HuH-7.5 (cell line): ENCODE measurements around the gene TBL2.
"Not testable (repeated sequence)": the region's sequence is repeated elsewhere in the genome, so short reads cannot be mapped to it uniquely, and the experiment has no call there.

ENCODE experiments used
- DNase-seq: peaks from one replicate; pipeline ENCODE4 v3.0.0; 2011; ENCODE audit warnings: low spot score

Gene TBL2

DNA sequence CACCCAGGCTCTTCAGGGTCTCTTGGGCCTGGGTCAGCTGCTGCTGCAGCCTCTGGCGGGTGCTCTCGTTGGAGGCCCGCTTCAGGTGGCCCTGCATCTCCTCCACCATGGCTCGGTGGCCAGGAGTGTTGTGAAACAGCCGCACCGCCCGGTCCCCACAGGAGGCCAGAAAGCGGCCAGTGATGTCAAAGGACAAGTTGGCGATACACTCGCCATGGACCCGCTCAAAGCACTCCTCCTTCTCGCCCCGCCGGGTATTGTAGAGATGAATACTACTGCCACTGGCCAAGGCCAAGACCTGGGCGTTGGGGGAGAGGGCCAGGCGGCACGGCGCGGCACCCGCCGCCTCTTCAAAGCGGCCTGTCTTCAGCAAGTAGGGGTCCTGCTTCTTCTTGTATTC, 7.9 kb downstream of the TBL2 start:
- no peak for DNase-seq

DNA sequence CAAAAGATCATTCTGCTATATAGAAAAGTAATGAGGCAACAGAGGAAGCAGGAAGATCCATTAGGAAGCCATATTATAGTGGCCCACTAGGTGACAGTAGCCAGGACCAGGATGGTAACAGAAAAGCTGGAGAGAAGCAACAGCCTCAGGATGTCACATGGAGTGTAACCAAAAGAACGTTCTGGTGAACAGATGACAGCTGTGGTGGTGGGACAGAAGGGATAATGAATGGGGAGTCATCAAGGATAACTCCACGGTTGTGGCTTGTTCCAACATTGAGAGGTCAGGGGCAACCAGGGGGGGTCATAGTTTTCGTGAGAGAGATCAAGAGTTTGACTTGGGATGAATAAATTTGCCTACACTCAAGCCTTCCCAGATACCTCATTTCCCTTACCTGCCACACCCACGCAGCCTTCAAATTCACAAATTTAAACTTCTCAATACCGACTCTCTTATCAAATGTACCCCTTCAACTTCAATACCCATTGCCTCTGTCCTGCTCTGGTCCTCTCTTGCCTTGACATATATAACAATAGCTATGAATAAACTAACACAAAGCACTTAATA, 9.3 kb downstream of the TBL2 start:
- no peak for DNase-seq

DNA sequence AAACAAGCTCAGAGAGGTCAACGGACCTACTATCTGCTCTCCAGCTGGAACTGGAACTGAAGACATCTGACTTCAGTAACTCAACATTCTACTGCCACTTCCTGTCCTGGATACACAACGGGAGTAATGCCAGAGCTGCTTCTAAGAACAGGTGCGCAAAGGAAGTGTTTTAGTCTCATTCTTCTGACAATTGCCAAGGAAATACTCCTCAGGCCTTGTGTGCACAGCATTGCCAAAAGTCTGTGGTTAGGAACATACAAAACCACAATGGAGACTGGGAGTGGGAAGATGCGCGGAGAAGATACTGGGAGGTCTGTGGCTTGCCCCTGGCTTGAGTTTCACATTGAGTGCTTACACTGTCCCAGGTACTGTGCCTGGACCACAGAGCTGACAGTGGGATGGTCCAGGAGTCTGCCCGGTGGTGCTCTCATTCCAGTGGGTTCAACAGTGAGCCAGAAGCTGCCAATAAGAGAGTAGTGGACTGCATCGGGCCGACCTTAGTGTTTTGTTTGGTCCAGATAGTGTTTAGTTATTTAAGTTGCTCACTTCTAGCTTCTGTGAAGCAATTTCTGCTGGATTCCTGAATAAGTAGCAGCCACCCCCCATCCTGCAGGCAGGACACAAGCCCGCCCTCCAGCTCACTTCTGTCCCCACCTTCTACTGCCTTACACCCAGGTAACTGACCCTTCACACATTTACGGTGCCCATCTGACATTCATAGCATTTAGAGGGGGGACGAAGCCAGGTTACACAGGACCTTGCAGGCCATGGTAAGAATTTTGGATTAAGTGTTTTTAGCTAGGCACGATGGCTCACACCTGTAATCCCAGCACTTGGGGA, 10.3 kb downstream of the TBL2 start:
- DNase-seq: no peak

DNA sequence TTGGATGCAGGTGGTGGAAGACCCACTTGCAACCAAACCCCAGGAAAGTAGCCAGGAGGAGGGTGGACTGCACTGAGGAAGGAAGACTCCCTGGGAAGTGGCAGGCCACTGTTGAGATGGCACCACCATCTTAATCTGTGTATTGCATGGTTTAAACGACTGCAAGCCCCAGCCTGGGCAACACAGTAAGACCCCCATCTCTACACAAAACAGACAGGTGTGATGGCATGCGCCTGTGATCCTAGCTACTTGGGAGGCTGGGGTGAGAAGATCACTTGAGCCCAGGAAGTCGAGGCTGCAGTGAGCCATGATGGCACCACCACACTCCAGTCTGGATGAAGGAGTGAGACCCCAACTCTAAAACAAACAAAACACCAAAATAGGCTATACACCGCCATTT, 11.2 kb downstream of the TBL2 start:
- no peak for DNase-seq

DNA sequence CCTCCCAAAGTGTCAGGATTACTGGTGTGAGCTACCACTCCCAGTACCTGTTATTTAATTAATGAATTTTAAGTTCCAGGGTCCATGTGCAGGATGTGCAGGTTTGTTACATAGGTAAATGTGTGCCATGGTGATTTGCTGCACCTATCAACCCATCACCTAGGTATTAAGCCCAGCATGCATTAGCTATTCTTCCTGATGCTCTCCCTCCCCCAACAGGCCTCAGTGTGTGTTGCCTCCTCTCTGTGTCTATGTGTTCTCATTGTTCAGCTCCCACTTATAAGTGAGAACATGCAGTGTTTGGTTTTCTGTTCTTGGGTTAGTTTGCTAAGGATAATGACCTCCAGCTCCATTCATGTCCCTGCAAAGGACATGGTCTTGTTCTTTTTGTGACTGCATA, 11.9 kb downstream of the TBL2 start:
- not testable (repeated sequence) for DNase-seq

DNA sequence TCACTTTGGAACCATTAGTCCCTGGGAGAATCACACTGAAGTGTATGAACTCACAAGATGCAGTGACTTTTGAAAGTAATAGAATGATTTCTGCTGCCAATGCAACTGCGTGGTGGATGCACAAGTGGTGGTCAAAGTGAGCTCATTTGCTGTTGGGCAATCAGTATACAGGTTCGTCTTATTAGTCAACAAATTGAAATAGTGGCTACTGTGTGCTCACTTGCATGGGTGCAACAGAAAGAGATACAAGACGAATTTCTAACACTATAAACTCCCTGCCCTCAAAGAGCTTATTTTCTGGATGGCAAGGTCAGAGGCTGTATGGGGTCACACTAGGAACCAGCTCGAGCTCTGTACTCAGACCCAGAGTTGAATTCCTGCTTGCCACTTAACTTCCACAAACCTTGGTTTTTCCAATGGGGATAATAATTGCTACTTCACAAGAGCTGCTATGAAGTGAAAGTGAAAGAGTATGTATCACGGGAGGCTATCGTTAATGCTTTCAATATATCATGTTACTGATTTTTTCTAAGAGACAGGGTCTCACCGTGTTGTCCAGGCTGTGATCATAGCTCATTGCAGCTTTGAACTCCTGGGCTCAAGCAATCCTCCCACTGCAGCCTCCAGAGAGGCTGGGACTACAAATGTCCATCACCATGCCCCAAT, 12.6 kb downstream of the TBL2 start:
- DNase-seq: no peak

DNA sequence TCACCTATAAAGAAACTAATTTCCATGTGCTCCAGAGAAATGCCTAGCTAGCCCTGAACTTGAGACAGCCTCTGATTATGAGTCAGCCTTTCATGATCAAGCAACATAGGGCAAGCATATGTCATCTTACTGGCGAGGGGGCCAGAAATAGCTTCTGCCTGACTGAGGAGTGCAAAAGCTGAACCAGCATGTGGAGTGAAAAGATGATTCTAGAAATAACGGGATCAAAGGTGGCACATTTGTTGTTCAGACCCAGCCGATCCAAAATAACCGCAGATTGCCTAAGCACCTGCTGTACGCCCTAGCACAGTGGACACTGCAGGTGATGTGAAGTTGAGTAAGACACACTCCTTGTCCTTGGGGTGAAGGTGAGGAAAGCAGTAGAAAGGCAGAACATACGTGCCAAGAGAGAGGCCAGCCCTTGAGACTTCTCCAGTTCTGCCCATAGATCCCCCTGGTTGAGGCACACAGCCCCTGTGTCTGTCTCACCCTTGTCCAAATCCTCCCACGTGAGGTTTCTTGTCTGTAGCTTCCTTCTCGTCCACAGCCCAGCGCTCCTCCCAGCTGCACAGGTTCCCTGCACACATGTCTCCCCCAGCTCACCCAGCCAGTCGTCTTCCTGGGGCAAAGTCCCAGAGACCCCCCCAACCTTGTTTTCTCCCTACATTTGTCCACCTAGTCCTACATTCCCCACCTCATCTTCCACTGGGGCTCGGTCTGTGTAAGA, 18.1 kb downstream of the TBL2 start:
- DNase-seq: no peak

DNA sequence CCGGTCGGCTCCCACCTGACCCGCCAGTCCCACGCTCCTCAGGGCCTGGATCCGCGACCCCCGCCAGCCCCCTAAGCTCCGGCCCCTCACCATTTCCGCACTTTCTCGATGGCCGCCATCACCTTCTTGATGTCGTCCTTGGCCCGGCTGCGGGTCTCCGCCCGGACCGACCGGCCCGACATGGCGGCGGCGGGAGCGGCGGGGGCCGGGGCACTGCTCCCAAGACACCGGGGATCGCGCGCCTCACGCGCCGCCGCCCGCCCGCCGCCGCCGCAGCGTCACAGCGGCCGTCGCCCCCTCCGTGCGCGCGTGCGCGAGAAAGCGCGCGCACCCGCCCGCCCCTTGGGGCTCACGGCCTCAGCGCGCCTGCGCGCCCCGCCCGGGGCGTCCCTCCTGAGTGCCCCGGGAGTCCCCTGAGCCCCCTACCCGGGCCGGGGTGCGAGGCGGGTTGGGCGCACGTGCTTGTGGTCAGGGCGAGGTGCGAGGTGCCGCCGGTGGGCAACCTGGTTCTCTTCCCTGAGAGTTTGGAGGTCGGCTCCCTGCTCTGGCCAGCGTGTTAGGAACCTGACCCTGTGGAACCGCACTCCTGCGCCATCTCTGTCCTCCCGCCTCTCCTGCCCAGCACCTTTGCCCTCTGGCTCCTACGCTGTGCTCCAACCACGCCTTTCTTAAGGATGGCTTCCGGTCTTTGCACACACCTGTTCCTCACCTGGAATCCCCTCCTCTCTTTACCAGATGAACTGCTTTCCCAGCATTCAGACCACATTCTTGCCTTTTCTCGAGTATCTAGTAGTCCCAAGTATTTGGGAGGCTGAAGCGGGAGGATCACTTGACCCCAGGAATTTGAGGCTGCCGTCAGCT, 20.8 kb downstream of the TBL2 start, which contains the start of gene BCL7B:
BCL7B (minus strand) TSS at position 294 of the 861 bp plus-strand sequence; CDS start at position 182, 112 bp downstream.
- peak; percentile 93 for DNase-seq

DNA sequence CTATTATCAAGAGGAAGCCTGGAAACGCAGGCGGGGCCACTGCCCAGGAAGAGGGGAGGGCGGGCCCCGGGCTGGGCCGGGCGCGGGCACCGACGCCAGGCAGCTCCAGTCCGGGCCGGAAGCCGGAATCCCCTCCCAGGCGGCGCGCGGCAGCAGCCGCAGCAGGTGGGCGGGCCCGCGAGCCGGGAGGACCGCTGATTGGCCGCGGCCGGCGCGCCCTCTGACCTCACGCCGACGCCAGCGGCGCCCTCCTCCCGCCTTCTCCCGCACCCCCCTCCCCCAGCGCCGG, 21.3 kb downstream of the TBL2 start:
- peak; percentile 89 for DNase-seq

DNA sequence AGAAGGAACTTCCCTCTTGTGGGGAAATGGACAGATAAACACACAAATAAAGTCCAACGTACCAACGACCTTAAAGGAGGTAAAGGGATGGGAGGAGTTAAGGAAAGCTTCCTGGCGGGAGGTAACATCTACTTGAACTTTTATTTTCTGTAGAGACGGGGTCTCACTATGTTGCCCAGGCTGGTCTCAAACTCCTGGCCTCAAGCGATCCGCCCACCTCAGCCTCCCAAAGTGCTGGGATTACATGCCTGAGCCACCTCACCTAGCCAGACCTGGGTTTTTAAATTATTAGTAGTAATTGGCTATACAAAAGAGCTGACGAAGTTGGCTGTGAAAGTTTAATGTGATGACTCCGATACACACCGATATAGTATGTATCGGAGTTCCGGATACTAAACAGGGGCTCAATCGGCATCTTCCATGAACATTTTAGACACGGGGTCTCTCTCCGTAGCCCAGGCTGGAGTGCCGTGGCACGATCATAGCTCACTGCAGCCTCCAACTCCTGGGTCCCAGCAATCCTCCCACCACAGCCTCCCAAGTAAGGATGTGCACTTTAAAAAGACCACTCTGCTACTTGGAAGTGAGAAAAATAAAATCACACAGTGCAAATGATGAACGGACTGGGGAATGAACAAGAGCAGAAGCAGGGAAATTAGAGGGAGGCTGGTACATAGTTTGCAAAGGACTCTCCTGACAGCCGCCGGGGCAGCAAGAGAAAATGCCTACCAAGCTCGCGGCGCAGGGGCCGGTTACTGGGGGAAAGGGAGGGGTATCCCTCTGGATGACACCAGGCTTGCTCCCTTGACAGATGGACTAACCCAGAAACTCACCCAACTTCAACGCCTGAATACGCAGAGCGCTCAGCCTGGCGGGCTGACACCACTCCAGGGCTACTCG, 21.9 kb downstream of the TBL2 start:
- no peak for DNase-seq

DNA sequence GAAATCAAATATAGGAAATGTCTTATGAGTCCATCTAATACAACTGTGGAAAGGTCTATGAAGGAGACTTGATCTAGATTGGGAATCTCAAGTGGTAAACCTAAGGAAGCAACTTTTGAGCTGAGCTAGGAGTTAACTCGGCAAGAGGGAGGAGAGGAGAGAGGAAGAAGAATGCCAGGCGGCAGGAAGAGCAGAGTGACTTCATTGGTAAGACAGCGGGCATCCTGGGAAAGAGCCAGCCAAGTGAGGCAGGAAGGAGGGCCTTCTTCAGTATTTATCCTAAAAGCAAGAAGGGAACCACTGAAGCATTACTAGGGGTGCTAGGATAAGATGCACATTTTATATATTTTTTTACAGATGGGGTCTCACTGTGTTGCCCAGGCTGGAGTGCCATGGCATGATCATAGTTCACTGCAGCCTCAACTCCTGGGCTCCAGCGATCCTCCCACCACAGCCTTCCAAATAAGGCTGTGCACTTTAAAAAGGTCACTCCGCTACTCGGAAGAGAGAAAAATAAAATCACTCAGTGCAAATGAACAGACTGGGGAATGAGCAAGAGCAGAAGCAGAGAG, 22.9 kb downstream of the TBL2 start:
- no peak for DNase-seq

DNA sequence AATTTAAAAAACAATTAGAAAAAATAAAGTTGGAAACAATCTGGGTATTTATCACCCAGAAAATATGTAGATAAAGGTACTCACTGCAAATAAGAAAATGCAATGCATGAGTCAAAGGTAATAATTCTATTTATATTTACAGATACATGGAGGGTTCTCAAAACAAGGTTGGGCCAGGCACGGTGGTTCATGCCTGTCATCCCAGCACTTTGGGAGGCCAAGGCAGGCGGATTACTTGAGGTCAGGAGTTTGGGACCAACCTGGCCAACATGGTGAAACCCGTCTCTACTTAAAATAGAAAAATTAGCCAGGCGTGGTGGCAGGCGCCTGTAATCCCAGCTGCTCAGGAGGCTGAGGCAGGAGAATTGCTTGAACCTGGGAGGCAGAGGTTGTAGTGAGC, 28.3 kb downstream of the TBL2 start:
- DNase-seq: not testable (repeated sequence)

DNA sequence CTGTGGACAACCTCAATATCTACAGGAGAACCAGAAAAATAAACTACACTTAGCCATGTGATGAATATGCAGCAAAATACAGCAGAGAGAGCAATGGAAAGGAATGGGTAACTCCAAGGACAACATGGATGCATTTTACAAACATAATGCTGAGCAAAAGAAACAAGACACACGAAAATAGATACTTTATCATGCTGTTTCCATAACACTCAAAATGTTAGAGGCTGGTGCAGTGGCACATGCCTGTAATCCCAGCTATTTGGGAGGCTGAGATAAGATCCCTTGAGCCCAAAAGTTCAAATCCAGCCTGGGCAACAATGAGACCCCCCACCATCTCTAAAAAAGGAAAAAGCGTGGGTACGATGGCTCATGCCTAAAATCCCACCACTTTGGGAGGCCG, 29.2 kb downstream of the TBL2 start:
- DNase-seq: no peak

DNA sequence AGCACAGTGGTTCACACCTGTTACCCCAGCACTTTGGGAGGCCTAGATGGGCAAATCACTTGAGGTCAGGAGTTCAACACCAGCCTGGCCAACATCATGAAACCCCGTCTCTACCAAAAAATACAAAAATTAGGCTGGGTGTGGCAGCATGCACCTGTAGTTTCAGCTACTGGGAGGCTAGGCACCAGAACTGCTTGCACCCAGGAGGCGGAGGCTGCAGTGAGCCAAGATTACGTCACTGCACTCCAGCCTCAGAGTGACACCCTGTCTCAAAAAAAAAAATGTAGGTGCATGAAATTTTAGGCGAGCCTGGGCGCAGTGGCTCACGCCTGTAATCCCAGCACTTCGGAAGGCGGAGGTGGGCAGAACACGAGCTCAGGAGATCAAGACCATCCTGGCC, 30.5 kb downstream of the TBL2 start:
- DNase-seq: no peak

DNA sequence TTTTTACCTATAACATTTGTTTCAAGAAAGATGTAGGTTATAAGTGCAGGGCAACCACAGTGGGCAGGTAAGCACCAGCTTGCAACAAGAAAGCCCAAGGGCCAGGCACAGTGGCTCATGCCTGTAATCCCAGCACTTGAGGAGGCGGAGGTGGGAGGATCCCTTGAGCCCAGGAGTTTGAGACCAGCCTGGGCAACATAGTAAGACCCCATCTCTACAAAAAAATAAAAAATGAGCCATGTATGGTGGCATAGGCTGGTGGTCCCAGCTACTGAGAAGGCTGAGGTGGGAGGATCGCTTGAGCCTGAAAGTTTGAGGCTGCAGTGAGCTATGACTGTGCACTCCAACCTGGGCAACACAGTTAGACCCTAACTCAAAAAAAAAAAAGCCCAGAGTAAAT, 33.7 kb downstream of the TBL2 start:
- no peak for DNase-seq

DNA sequence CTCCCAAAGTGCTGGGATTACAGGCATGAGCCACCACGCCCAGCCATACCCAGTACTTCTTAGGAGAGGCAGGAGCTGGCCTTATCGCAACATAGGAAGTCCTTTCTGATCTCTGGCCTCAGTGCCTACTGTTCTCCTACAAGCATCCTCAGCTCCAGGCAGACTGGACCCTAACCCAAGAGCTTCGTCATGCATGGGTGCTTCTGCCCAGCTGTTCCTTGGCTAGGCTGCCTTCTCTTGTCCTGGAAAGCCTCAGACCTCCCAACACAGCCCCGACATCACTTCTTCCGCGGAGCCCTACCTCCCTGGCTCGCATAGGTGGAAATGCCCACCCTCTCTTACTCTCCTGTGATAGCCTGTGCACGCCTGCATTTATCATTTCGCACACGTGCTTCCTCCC, 36.7 kb downstream of the TBL2 start:
- DNase-seq: no peak

DNA sequence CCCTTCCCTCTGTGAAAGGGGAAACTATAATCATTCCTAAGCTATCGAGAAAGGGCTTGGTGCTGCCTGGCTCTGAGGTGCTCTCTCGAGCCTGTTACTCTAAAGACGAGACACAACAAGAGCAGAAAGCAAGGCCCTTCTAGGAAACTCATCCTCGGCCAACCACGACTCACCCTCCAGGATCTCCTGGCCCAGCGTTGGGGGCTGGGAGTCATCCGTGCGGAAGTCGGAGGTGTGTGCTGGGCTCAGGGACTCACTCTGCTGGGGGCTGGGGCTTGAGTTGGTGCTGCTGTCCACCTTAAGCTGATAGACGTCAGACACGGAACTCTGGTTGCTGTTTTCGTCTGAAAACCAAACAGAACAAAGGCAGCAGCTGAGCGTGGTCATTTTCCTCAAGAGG, 38.7 kb downstream of the TBL2 start:
- no peak for DNase-seq

DNA sequence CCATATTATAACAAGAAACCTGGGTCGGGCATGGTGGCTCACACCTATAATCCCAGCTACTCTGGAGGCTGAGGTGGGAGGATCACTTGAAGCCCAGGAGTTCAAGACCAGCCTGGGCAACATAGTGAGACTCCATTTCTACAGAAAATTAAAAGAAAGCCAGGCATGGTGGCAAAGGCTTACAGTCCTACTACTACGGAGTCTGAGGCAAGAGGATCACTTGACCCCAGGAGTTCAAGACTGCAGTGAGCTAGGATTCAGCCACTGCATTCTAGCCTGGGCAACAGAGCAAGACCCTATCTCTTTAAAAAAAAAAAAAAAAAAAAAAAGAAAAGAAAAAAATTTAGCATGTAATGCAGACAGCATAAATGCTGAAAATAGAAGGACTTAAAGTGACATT, 39.9 kb downstream of the TBL2 start:
- not testable (repeated sequence) for DNase-seq

DNA sequence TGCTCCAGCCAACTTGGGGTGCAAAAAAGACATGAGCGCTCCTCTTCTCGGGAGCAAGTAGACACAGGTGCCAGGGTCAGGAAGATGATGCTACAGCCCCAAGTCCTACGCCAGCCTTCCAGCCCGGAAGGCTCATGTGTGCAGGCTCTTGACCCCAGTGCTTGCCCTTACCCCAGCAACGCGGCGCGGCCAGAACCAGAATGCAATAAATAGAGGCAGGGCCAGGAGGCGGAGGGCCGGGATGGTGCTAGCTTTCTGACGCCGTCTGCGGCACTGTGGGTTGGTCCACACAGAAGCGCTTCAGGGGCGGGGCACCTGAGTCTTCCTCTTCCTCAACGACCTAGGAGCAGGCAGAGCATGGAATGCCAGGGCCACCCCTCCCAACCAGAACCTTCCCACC, 41.3 kb downstream of the TBL2 start:
- no peak for DNase-seq

DNA sequence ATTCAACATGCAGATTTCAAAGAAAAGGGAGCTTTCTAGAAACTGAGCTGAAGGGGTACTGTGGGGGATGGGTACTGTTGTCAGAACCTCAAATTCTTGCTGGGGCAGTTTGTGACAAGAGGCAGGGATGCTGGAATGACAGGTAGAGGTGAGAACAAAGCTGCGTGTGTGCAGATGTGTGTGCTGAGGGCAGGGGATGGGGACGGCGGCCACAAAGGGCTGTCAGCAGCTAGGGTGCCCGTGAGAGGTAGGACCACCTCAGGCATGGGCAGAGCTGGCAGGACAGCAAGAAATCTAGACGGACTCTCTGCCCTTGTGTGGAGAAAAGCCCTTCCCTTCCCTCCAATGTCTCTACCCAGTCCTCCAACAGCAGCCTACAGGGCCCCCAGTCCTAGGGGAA, 41.9 kb downstream of the TBL2 start:
- DNase-seq: no peak
